ENCODE results near the gene IGF1R. TPM values are rescaled to one million over a fixed set of nuclear protein-coding genes. Genes with fewer than 3 reads are reported as not detected.

Gene IGF1R
- total RNA-seq, 2 donors from 2014 or later: 115 to 119 TPM

DNA sequence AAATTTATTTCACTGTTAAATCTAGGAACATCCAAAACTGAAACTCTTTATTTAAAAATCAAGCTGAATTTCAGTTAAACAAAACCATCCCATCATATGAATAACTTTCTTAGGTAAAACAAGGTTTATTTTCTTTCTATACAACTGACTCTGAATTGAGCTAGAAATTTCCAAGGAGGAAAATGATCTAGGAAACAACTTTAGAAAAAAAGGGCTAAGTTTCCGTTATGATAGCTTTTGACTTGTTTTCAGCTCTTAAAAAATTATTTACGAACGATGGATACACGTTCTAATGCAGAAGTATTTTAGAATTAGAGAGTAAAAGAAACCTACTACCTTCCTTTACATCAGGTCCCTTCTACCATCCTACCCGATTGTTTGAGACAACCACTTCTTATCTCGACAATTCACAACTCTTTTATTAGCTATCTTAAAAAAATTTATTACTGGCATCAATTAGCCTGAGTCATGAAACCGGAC lies 1.8 kb upstream of the IGF1R start:
- no peak for TF ChIP-seq CTCF (conservative IDR thresholded peaks at IDR 0.05)
- Histone ChIP-seq H3K9me3 (ENCODE audit: control insufficient read depth, low read length) (no peaks in the 10 kb centered on the region), H3K27ac (ENCODE audit: low read depth, low read length) (no peak overlapping the region), H3K4me1 (ENCODE audit: control insufficient read depth, insufficient read depth, low read length) (no peaks in the 10 kb centered on the region), H3K9ac (ENCODE audit: extremely low read depth, low read length, poor library complexity, severe bottlenecking) (peak overlapping the region; percentile 76), H3K4me3 (ENCODE audit: low read length) (peak overlapping the region; percentile 87), H3K27me3 (ENCODE audit: control insufficient read depth, insufficient read depth, low read length, poor library complexity, severe bottlenecking) (peaks cover 9% of the 10 kb centered on the region), H3K36me3 (ENCODE audit: control insufficient read depth, insufficient read depth, low read length) (no peaks in the 10 kb centered on the region)
- 6 to 9% methylated on average over 3 to 7 of the region's 7 CpGs for WGBS, 2 experiments (ENCODE audit: insufficient coverage in 1 of 2, insufficient read length in 1 of 2)
- peak overlapping the region; percentile 83 for H3K27ac Mint-ChIP-seq
- no peaks in the 10 kb centered on the region for H3K36me3 Mint-ChIP-seq (ENCODE audit: low read depth)
- peaks cover 6% of the 10 kb centered on the region for H3K27me3 Mint-ChIP-seq (ENCODE audit: insufficient read depth)
- H3K4me1 Mint-ChIP-seq: no peaks in the 10 kb centered on the region
- H3K4me3 Mint-ChIP-seq: peak overlapping the region; percentile 86
- no peak for DNase-seq
- no peaks in the 10 kb centered on the region for H3K9me3 Mint-ChIP-seq

DNA sequence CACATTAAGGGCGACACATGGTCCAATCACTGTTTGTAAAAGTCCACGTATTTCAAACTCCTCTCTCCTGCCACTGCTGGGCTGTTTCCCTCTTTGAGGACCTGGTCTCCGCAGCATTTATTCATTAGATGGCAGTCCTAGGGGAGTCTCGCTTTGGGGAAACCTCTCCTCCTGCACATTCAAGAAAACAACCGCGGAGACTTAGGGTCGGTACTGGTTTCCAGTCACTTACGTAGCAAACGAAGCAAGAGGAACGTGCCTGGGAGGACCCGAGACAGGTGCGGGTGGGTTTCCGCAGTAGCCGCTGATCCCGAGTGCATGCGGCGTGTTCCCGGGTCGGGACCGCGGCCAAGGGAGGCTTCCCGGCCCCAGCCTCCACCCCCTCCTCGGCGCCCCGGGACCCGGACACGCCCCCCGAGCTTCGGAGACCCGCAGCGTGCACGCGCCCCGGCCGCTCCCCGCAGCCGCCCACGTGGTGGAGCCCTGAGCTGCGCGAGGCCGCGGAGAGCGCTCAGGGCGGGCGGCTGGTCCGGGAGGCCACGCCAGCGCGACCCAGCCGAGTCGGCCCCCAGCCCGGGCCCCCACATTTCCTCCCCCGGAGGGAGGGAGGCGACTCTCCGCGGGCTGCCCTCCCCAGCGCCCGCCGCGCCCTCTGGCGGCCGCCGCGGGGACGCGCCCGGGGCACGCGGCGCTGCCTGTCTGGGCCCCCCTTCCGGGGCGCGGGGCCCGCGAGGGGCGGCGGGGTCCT lies 1.1 kb upstream of the IGF1R start:
- Mint-ChIP-seq H3K27ac (peak overlapping the region; percentile 83), H3K36me3 (ENCODE audit: low read depth) (no peaks in the 10 kb centered on the region), H3K4me3 (peak overlapping the region; percentile 86), H3K4me1 (peaks cover 6% of the 10 kb centered on the region), H3K27me3 (ENCODE audit: insufficient read depth) (peaks cover 3% of the 10 kb centered on the region), H3K9me3 (no peaks in the 10 kb centered on the region)
- peak; percentile 94 for DNase-seq
- peak overlapping the region; percentile 76 for H3K9ac ChIP-seq (ENCODE audit: extremely low read depth, low read length, poor library complexity, severe bottlenecking)
- no peaks in the 10 kb centered on the region for H3K9me3 ChIP-seq (ENCODE audit: control insufficient read depth, low read length)
- H3K36me3 ChIP-seq (ENCODE audit: control insufficient read depth, insufficient read depth, low read length): no peaks in the 10 kb centered on the region
- peak overlapping the region; percentile 87 for H3K4me3 ChIP-seq (ENCODE audit: low read length)
- 0% methylated on average over 12 to 77 of the region's 77 CpGs for WGBS, 2 experiments (ENCODE audit: insufficient coverage in 1 of 2, insufficient read length in 1 of 2)
- TF ChIP-seq CTCF (conservative IDR thresholded peaks at IDR 0.05): peak; percentile 75
- no peaks in the 10 kb centered on the region for H3K4me1 ChIP-seq (ENCODE audit: control insufficient read depth, insufficient read depth, low read length)
- peaks cover 6% of the 10 kb centered on the region for H3K27me3 ChIP-seq (ENCODE audit: control insufficient read depth, insufficient read depth, low read length, poor library complexity, severe bottlenecking)
- peak overlapping the region; percentile 99 for H3K27ac ChIP-seq (ENCODE audit: low read depth, low read length)

GRCh38 chr15:98648654-98649471 lies 524 bp downstream of the IGF1R start:
- H3K27ac ChIP-seq (ENCODE audit: low read depth, low read length): peak overlapping the region; percentile 95
- H3K4me3 ChIP-seq (ENCODE audit: low read length): peak overlapping the region; percentile 96
- no peaks in the 10 kb centered on the region for H3K36me3 ChIP-seq (ENCODE audit: control insufficient read depth, insufficient read depth, low read length)
- no peak for TF ChIP-seq CTCF (conservative IDR thresholded peaks at IDR 0.05)
- WGBS, 2 experiments (ENCODE audit: insufficient coverage in 1 of 2, insufficient read length in 1 of 2): 0% methylated on average over 28 to 102 of the region's 121 CpGs
- no peaks in the 10 kb centered on the region for H3K36me3 Mint-ChIP-seq (ENCODE audit: low read depth)
- H3K27ac Mint-ChIP-seq: peak overlapping the region; percentile 94
- peaks cover 17% of the 10 kb centered on the region for H3K4me1 Mint-ChIP-seq
- no peaks in the 10 kb centered on the region for H3K9me3 ChIP-seq (ENCODE audit: control insufficient read depth, low read length)
- peaks cover 1% of the 10 kb centered on the region for H3K27me3 Mint-ChIP-seq (ENCODE audit: insufficient read depth)
- H3K27me3 ChIP-seq (ENCODE audit: control insufficient read depth, insufficient read depth, low read length, poor library complexity, severe bottlenecking): peaks cover 3% of the 10 kb centered on the region
- H3K4me1 ChIP-seq (ENCODE audit: control insufficient read depth, insufficient read depth, low read length): peaks cover under 1% of the 10 kb centered on the region
- no peaks in the 10 kb centered on the region for H3K9me3 Mint-ChIP-seq
- DNase-seq: peak; percentile 80
- peak overlapping the region; percentile 97 for H3K9ac ChIP-seq (ENCODE audit: extremely low read depth, low read length, poor library complexity, severe bottlenecking)
- peak overlapping the region; percentile 86 for H3K4me3 Mint-ChIP-seq
